NCI-H69 (cell line): ENCODE results near the gene POLRMT.
A peak's percentile ranks its signal among the peaks of the same experiment; 100 is the strongest.
"Not testable (repeated sequence)": the region's sequence is repeated elsewhere in the genome, so short reads cannot be mapped to it uniquely, and the experiment has no call there.

Experiments used
- DNase-seq: peaks from one replicate; lab custom pipeline; 2025; lab: John Stamatoyannopoulos, UW

POLRMT gene

GRCh38 chr19:593505-593904, 39.8 kb downstream of the POLRMT start:
- DNase-seq = no peak

- no peak for DNase-seq
Observed at GRCh38 chr19:593055-593454, 40.3 kb downstream of the POLRMT start.

- DNase-seq = no peak
Observed at GRCh38 chr19:592101-592500, 41.2 kb downstream of the POLRMT start.

GRCh38 chr19:591099-591958, 42.0 kb downstream of the POLRMT start:
- DNase-seq = no peak

- peak; percentile 40 for DNase-seq
Observed at GRCh38 chr19:590750-591098, 42.6 kb downstream of the POLRMT start.

GRCh38 chr19:590396-590745, 43.0 kb downstream of the POLRMT start:
- peak; percentile 71 for DNase-seq

- DNase-seq = peak; percentile 68
Observed at GRCh38 chr19:589693-590395, 43.5 kb downstream of the POLRMT start, which contains the start of gene HCN2. Gene HCN2, plus strand, starts transcription at chr19:589881. Its CDS starts 65 bp downstream, at chr19:589946.

GRCh38 chr19:588741-589692, 44.3 kb downstream of the POLRMT start:
- peak; percentile 83 for DNase-seq

GRCh38 chr19:588093-588740, 45.1 kb downstream of the POLRMT start:
- DNase-seq = peak; percentile 97

- DNase-seq = no peak
Observed at GRCh38 chr19:585551-586110, 47.7 kb downstream of the POLRMT start.

- DNase-seq = not testable (repeated sequence)
Observed at GRCh38 chr19:585146-585545, 48.2 kb downstream of the POLRMT start.

GRCh38 chr19:584240-585001, 48.9 kb downstream of the POLRMT start:
- peak; percentile 64 for DNase-seq

- DNase-seq = no peak
Observed at GRCh38 chr19:583968-584239, 49.4 kb downstream of the POLRMT start.

- DNase-seq = no peak
Observed at GRCh38 chr19:583198-583967, 50.0 kb downstream of the POLRMT start.

- DNase-seq = peak; percentile 19
Observed at GRCh38 chr19:582497-583197, 50.7 kb downstream of the POLRMT start.

GRCh38 chr19:581399-582111, 51.8 kb downstream of the POLRMT start:
- no peak for DNase-seq

GRCh38 chr19:580274-580835, 53.0 kb downstream of the POLRMT start:
- no peak for DNase-seq

- DNase-seq = no peak
Observed at GRCh38 chr19:579842-580155, 53.5 kb downstream of the POLRMT start.
